ENCODE measurements around the gene SLC24A3. TPM values are rescaled to one million over a fixed set of nuclear protein-coding genes. Genes with fewer than 3 reads are reported as not detected.
"Not testable (repeated sequence)": the region's sequence is repeated elsewhere in the genome, so short reads cannot be mapped to it uniquely, and the experiment has no call there.

SLC24A3 gene
- total RNA-seq, 2 experiments from 2014 or later = not detected

DNA sequence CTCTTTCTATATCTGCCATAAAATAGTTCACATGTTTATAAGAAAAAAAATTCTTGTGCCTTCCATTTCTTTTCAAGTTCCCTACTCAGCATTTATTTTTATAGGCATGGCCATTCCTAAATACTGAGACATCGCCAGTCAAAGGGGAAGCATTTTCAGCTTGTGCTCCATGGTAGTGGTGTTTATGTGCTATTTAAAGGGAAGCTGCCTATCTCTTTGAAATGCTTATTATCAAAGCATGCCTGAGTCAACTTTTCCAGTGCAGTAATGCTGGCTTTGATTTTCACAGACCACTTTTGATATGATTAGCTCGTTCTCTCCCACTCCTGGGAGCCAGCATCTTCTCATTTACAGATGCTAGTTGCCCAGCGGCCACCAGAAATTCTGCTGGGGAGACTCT, 421.5 kb downstream of the SLC24A3 start:
- DNase-seq = no peak
- CTCF ChIA-PET = no interaction called here
- Mint-ChIP-seq H3K36me3 (ENCODE audit: low read depth) (no peaks in the 10 kb centered on the region), H3K4me3 (no peak overlapping the region), H3K4me1 (ENCODE audit: low read depth) (no peaks in the 10 kb centered on the region), H3K27me3 (ENCODE audit: low read depth) (peaks cover 5% of the 10 kb centered on the region), H3K27ac (no peak overlapping the region), H3K9me3 (peaks cover 3% of the 10 kb centered on the region)
- intact Hi-C loops (cut with micrococcal nuclease) = no loop called here

DNA sequence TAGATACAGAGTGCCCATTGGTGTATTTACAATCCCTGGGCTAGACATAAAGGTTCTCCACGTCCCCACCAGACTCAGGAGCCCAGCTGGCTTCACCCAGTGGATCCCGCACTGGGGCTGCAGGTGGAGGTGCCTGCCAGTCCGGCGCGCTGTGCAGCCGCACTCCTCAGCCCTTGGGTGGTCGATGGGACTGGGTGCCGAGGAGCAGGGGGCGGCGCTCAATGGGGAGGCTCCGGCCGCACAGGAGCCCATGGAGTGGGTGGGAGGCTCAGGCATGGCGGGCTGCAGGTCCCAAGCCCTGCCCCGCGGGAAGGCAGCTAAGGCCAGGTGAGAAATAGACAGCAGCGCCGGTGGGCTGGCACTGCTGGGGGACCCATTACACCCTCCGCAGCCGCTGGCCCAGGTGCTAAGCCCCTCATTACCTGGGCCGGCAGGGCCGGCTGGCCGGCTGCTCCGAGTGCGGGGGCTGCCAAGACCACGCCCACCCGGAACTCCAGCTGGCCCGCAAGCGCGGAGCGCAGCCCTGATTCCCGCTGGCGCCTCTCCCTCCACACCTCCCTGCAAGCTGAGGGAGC, 427.1 kb downstream of the SLC24A3 start:
- H3K36me3 Mint-ChIP-seq (ENCODE audit: low read depth); CTCF ChIA-PET; intact Hi-C loops (cut with micrococcal nuclease); H3K4me1 Mint-ChIP-seq (ENCODE audit: low read depth); H3K27me3 Mint-ChIP-seq (ENCODE audit: low read depth); H3K4me3 Mint-ChIP-seq; DNase-seq; H3K9me3 Mint-ChIP-seq; H3K27ac Mint-ChIP-seq: not testable (repeated sequence)

DNA sequence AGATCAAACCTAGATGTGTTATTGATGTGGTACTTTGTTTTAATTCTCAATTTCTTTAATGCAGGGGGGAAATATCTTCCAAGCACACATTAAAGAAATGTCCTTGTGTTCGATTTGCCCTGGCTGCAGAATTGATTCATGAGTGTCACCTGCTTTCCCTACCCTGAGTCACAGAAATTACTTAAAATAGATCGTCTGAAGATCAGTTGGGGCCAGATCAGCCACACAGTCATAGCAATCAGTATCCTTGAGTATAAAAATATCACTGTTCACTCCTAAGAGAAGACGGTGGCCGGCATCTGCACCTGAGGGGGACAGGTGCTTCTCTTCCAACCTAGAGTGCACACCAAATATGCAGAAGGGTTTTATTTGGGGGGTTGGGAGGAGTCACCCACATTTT, 430.4 kb downstream of the SLC24A3 start:
- no peak overlapping the region for H3K4me3 Mint-ChIP-seq
- CTCF ChIA-PET = interaction anchor here (0.8 to 1.2 kb wide), 3 partner anchors 14 to 20 kb away, joined by 3 to 8 read pairs (median 3); no protein-coding TSS in a partner anchor
- no peak overlapping the region for H3K27ac Mint-ChIP-seq
- H3K36me3 Mint-ChIP-seq (ENCODE audit: low read depth) = no peaks in the 10 kb centered on the region
- H3K27me3 Mint-ChIP-seq (ENCODE audit: low read depth) = peaks cover 3% of the 10 kb centered on the region
- no peaks in the 10 kb centered on the region for H3K9me3 Mint-ChIP-seq
- intact Hi-C loops (cut with micrococcal nuclease) = no loop called here
- H3K4me1 Mint-ChIP-seq (ENCODE audit: low read depth) = no peaks in the 10 kb centered on the region
- no peak for DNase-seq

DNA sequence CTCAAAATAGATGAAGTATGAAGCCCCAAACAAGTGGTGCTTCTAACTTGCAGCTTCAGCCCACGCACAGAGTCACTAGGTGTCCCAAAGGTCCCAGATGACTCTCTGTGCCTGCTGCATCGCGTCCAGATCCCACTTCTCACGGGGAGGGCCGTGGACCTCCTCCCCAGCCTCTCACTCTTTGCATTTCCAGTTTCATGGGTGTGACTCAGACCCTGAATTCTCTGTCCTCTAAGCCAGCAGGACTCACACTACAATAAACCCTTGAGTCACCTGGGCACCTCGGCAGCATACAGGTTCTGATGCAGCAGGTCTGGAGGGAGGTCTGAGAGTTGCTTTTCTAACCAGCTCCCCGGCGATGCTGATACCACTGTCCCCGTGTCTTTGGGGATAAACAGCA, 431.6 kb downstream of the SLC24A3 start:
- no peaks in the 10 kb centered on the region for H3K36me3 Mint-ChIP-seq (ENCODE audit: low read depth)
- no peaks in the 10 kb centered on the region for H3K9me3 Mint-ChIP-seq
- DNase-seq = no peak
- H3K27me3 Mint-ChIP-seq (ENCODE audit: low read depth) = peaks cover 3% of the 10 kb centered on the region
- H3K4me3 Mint-ChIP-seq = no peak overlapping the region
- CTCF ChIA-PET = no interaction called here
- H3K4me1 Mint-ChIP-seq (ENCODE audit: low read depth) = no peaks in the 10 kb centered on the region
- intact Hi-C loops (cut with micrococcal nuclease) = no loop called here
- no peak overlapping the region for H3K27ac Mint-ChIP-seq

DNA sequence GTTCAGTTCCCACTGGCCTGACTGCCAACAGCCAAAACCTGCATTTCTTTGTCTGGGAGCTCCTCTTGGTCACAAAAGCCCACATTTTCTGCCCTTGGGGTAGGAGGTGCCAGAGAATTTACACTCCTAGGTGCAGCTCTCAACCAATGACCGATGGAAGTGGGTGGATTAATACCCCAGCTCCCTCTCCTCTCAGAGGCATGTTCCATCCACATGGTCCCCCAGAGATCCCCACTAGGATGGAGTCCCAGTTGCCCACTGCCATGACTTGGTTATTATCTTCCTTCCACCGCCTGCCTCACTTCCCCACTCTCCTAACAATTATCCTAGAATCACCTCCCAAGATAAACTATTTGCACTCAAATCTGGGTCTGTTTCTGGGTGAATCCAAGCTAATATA, 434.5 kb downstream of the SLC24A3 start:
- DNase-seq = no peak
- peaks cover 3% of the 10 kb centered on the region for H3K27me3 Mint-ChIP-seq (ENCODE audit: low read depth)
- H3K4me1 Mint-ChIP-seq (ENCODE audit: low read depth) = no peaks in the 10 kb centered on the region
- intact Hi-C loops (cut with micrococcal nuclease) = no loop called here
- CTCF ChIA-PET = no interaction called here
- H3K27ac Mint-ChIP-seq = no peak overlapping the region
- no peak overlapping the region for H3K4me3 Mint-ChIP-seq
- no peaks in the 10 kb centered on the region for H3K36me3 Mint-ChIP-seq (ENCODE audit: low read depth)
- peaks cover 4% of the 10 kb centered on the region for H3K9me3 Mint-ChIP-seq

DNA sequence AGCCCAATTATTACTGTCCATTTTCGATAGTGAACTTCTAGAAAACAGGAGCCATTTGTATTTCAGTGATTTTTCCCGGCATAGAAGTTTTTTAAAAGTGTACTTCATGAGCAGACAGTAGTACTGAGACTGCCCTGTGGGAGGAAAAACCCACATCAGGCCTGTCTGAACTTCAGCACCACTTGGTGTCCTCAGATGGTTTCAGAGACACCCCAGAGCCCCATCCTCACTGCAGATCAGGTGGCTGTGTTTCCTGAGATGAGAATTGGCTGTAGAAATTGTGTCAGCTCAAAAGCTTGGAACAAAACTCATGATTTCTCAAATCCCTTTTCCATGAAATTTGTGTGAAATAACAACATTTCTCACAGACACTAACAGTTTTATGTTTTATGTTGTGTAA, 435.6 kb downstream of the SLC24A3 start:
- H3K36me3 Mint-ChIP-seq (ENCODE audit: low read depth) = no peaks in the 10 kb centered on the region

DNA sequence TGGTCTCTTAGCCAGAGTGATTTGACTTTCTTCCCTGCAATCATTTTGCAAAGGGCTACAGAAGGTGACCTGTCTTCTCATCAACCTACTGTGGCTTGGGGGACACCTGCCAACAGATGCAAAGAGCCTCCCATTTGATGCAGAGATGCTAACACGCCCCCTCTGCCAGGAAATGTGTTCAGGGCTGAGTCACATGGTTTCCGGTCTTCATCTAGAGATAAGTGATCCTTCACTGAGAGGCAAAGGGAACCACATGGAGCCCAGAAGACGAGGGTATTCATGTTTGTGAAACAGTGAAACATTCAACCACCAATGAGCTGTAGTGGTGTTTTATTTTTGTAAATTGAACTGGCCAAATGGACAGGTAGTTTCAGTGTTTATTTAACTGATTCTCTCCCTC, 436.6 kb downstream of the SLC24A3 start:
- peaks cover 4% of the 10 kb centered on the region for H3K9me3 Mint-ChIP-seq
- CTCF ChIA-PET = interaction anchor here (0.6 kb wide), 1 partner anchor 1144 kb away, joined by 3 read pairs; no protein-coding TSS in a partner anchor
- H3K36me3 Mint-ChIP-seq (ENCODE audit: low read depth) = no peaks in the 10 kb centered on the region
- intact Hi-C loops (cut with micrococcal nuclease) = no loop called here
- DNase-seq = no peak
- H3K27ac Mint-ChIP-seq = no peak overlapping the region
- H3K4me1 Mint-ChIP-seq (ENCODE audit: low read depth) = no peaks in the 10 kb centered on the region
- no peak overlapping the region for H3K4me3 Mint-ChIP-seq
- H3K27me3 Mint-ChIP-seq (ENCODE audit: low read depth) = peaks cover 3% of the 10 kb centered on the region

More for the DNA sequence above, 435.6 kb downstream of the SLC24A3 start:
- Mint-ChIP-seq H3K4me3 (no peak overlapping the region), H3K4me1 (ENCODE audit: low read depth) (no peaks in the 10 kb centered on the region), H3K9me3 (peaks cover 4% of the 10 kb centered on the region), H3K27ac (no peak overlapping the region), H3K27me3 (ENCODE audit: low read depth) (peaks cover 3% of the 10 kb centered on the region)
- CTCF ChIA-PET = no interaction called here
- intact Hi-C loops (cut with micrococcal nuclease) = no loop called here
- DNase-seq = no peak

DNA sequence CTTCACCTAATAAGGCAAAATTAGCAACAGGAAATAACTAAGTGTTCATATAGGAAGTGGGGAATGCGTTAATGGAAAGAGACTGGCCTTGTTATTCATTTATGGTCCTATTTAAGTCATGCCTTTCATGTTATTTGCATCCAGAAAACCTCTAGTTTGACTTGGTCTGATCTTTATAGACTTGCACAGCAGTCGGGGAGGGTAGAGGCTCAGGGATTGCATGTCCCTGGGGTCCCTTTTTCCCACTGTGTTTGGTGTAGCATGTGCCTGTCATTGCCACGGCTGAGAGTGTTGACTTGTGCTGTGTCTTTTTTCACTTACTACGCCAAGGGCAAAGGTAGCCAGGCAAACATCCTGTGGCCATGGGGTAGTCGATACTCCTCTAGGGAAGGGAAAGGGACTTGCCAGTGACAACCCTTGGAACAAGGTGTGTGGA, 440.2 kb downstream of the SLC24A3 start:
- CTCF ChIA-PET = no interaction called here
- Mint-ChIP-seq H3K4me3 (no peak overlapping the region), H3K27me3 (ENCODE audit: low read depth) (no peaks in the 10 kb centered on the region), H3K4me1 (ENCODE audit: low read depth) (no peaks in the 10 kb centered on the region), H3K9me3 (peaks cover 4% of the 10 kb centered on the region), H3K27ac (no peak overlapping the region), H3K36me3 (ENCODE audit: low read depth) (no peaks in the 10 kb centered on the region)
- no peak for DNase-seq
- intact Hi-C loops (cut with micrococcal nuclease) = no loop called here

DNA sequence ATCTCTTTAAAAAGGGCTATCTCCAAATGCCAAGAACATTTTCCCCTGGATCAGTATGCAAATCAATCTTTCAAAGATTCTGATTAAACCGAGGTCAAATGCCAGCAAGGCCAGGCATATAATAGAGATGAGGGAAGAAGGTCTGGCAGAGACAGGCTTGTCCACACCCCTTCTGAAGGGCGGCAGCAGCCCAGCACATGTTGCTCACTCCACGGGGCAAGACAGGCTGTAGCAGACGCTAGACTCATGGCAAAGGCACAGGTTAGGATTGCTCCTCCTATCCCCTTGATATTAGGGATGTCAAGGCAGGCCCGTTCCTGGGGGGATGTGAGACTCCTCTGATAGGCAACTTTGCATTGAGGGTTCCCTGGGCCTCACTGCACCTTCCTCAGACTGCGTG, 440.9 kb downstream of the SLC24A3 start:
- no peak for DNase-seq
- intact Hi-C loops (cut with micrococcal nuclease) = no loop called here
- Mint-ChIP-seq H3K4me3 (no peak overlapping the region), H3K36me3 (ENCODE audit: low read depth) (no peaks in the 10 kb centered on the region), H3K9me3 (peaks cover 4% of the 10 kb centered on the region), H3K4me1 (ENCODE audit: low read depth) (no peaks in the 10 kb centered on the region), H3K27me3 (ENCODE audit: low read depth) (no peaks in the 10 kb centered on the region), H3K27ac (no peak overlapping the region)
- CTCF ChIA-PET = no interaction called here

DNA sequence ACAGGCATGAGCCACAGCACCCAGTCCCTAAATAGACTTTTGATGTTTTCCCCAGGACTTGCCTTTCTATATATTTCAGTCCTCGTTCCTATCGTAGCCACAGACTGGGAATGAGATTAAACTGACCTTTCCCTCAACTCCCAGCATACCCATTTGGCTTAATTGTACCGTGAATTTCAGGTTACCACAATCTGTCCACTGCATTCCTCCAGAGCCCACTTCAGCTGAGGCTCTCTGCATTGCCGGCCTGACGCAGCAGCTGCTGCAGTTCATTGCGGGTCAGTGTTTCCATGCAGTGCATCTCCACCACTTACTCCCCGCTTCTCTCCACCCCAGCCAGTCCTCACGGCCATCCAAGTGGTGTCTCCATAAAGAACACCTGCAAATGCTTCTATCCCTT, 442.5 kb downstream of the SLC24A3 start:
- peaks cover 4% of the 10 kb centered on the region for H3K9me3 Mint-ChIP-seq
- intact Hi-C loops (cut with micrococcal nuclease) = no loop called here
- CTCF ChIA-PET = interaction anchor here (0.6 kb wide), 1 partner anchor 13 kb away, joined by 3 read pairs; no protein-coding TSS in a partner anchor
- H3K27ac Mint-ChIP-seq = no peak overlapping the region
- H3K36me3 Mint-ChIP-seq (ENCODE audit: low read depth) = no peaks in the 10 kb centered on the region
- no peaks in the 10 kb centered on the region for H3K27me3 Mint-ChIP-seq (ENCODE audit: low read depth)
- no peak for DNase-seq
- no peak overlapping the region for H3K4me3 Mint-ChIP-seq
- H3K4me1 Mint-ChIP-seq (ENCODE audit: low read depth) = no peaks in the 10 kb centered on the region

DNA sequence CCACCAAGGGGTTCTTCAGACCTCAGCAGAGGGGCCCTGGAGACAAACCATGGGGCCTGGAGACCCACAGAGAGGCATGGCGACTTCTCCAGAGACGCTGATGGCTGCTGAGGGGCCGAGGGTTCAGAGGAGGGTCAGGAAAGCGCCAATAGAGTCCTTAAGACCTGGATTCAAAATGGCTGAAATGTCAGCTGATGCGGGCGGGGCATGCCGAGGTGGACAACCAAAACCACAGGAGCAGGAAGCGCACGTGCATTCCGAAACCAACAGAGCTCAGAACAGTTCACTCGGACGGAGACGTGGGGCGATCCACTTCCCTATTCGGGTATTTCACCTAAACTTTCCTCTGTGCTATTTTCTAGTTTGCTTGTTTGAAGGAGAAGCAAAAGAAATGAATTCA, 445.7 kb downstream of the SLC24A3 start:
- H3K9me3 Mint-ChIP-seq = no peaks in the 10 kb centered on the region
- CTCF ChIA-PET = no interaction called here
- peaks cover 11% of the 10 kb centered on the region for H3K27me3 Mint-ChIP-seq (ENCODE audit: low read depth)
- peak; percentile 7 for DNase-seq
- H3K4me1 Mint-ChIP-seq (ENCODE audit: low read depth) = no peaks in the 10 kb centered on the region
- no peak overlapping the region for H3K27ac Mint-ChIP-seq
- H3K36me3 Mint-ChIP-seq (ENCODE audit: low read depth) = no peaks in the 10 kb centered on the region
- H3K4me3 Mint-ChIP-seq = no peak overlapping the region
- intact Hi-C loops (cut with micrococcal nuclease) = no loop called here

DNA sequence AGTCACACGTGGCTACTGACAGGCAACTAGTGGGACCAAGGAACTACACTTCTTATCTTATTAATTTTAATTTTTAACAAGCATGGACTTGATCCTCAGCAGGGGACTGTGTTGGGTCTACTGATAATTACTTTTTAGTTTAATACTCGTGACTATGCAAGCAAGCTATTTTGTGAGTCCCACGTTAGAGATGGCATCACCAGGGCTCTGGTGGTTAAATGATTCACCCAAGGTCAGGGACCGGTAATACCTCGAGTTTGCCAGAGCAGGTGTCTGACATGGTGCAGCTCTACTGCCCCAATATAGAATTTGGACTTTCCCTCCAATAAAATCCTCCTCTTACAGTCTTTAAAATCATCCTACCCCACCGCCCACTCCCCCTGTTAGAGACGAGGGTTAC, 447.0 kb downstream of the SLC24A3 start:
- intact Hi-C loops (cut with micrococcal nuclease) = no loop called here
- no peaks in the 10 kb centered on the region for H3K4me1 Mint-ChIP-seq (ENCODE audit: low read depth)
- CTCF ChIA-PET = interaction anchor here (5.0 kb wide), 1 partner anchor 453 kb away, joined by 36 read pairs; no protein-coding TSS in a partner anchor
- no peaks in the 10 kb centered on the region for H3K9me3 Mint-ChIP-seq
- DNase-seq = no peak
- H3K4me3 Mint-ChIP-seq = no peak overlapping the region
- H3K27ac Mint-ChIP-seq = no peak overlapping the region
- no peaks in the 10 kb centered on the region for H3K36me3 Mint-ChIP-seq (ENCODE audit: low read depth)
- H3K27me3 Mint-ChIP-seq (ENCODE audit: low read depth) = peaks cover 11% of the 10 kb centered on the region

DNA sequence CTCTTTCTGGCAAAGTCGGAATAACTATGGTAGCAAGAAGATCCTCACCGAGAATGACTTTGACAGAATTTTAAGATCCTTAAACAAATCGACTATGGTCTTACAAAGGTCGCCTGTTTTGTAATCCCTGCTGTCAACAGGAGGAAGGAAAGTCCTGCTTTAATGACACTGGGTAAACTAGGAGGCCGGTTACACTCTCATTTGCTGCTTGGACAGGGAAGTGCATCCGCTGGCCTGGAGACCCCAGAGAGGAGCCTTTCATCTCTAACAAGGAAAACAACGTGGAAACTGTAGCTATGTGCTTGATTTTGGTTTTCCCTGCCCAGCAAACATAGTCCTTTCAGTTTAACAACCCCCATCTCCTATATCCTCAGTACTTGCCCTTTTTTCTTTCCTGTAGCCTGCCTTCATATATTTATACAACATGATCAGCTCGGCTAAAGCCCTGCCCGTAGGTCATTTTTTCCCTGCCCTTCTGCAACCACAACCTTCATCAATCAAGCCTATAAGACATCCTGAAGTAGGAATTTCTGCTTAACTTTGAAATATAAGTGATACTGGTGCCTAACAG, 448.5 kb downstream of the SLC24A3 start:
- intact Hi-C loops (cut with micrococcal nuclease) = loop anchor here (5.0 kb wide), 1 partner anchor 1029 kb away; no protein-coding TSS in a partner anchor
- Mint-ChIP-seq H3K36me3 (ENCODE audit: low read depth) (no peaks in the 10 kb centered on the region), H3K4me3 (no peak overlapping the region), H3K4me1 (ENCODE audit: low read depth) (no peaks in the 10 kb centered on the region), H3K27ac (no peak overlapping the region), H3K27me3 (ENCODE audit: low read depth) (peaks cover 11% of the 10 kb centered on the region), H3K9me3 (no peaks in the 10 kb centered on the region)
- DNase-seq = no peak
- CTCF ChIA-PET = interaction anchor here (0.7 to 5.0 kb wide), 8 partner anchors 16 to 455 kb away, joined by 3 to 36 read pairs (median 3); no protein-coding TSS in a partner anchor

Data from activated naive CD4-positive, alpha-beta T cell treated with anti-CD3 and anti-CD28 coated beads for 36 hours (primary cell).